ENCODE measurements around the gene MYEOV.

Gene MYEOV

GRCh38 chr11:69319255-69320106, 25.5 kb downstream of the MYEOV start:
- DNase-seq, result no peak

DNA sequence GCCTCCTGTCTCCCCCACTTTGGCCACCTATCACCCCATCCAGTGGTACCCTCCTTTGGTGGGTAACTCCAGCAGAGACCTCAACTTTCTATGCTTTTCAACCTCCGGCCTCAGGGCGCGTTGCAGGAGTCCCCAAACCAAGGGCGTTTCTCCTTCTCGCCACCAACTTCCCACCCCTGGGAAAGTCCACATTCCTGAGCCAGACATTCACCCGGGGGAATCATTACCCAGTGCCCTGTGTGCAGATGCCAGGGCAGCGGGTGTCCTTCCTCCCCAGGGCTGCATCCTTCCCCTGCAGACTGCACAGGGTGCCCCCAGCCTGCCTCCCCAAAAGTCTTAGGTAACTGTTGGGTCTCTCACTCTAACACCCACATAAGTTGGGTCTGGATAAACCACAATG, 26.4 kb downstream of the MYEOV start:
- DNase-seq, result no peak

DNA sequence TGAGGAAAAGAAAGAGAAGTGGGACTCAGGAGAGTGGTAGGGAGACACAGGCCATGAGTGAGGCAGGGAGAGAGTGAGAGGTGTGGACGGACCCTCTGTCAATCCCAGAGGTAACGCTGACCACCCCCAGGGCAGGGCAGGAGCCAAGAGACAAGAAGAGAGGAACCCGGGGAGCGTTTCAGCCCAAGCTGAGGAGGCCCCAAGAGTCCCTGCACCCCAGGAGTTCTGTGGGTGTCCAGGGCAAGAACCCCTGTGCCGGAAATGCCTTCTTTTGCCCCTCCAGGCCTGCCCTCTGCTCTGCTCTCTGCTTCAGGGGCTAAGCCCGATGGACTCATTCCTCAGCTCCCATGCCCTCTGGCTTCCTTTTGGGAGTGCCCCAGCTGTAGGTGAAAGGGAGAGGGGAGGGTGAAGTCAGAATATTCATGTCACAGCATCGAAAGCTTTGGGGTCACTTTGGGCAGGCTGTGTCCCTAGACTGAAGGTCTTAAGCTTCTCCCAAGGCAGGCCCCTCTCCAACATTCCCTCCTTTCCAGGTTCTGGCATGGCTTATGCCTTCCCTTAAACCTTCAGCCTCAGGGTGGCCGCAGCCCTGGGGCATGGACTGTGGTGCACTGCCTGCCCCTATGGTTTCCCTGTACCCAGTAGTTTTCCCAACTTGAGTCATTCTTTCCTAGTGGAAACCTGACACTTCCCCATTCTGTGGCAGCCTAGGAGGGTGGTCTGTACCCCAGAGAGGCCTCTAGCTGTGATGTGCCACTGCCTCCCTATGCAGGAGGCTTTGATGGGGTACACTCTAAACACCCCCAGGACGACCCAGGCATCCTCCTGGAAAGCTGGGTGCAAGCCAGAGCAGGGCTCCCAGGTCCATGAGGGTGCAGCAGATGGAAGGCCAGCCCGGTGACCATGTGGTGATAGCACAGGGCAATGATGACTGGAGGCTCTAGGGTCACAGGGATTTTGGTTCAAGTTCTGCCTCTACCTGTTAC, 27.1 kb downstream of the MYEOV start:
- no peak for DNase-seq

DNA sequence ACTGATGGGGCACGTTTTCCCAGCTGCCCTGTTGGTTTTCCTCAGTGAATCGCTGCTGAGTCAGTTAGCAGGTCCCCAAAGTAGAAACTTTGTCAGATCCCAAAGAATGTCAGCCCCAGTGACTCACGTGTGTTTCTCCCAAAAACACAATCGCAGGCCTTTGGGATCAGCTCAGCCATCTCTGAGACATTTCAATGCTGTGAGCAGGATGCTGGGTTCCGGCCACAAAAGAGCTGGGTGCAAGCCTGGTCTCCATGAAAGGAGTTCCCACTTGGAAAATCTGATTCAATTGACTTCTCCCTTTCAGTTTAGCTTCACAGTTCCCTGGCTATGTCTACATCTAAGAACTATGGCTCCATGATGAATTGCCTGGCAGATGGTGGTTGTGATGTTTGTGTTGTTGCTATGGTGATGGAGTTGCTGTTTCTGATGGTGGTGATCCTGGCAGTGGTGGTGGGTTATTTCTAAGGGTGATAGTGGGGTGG, 28.0 kb downstream of the MYEOV start:
- DNase-seq, result peak; percentile 95

GRCh38 chr11:69325446-69325845, 31.5 kb downstream of the MYEOV start:
- no peak for DNase-seq

- no peak for DNase-seq
Measured at GRCh38 chr11:69326622-69327219, 32.8 kb downstream of the MYEOV start.

- DNase-seq, result no peak
Measured at GRCh38 chr11:69327741-69328191, 33.8 kb downstream of the MYEOV start.

- no peak for DNase-seq
Measured at GRCh38 chr11:69328231-69328630, 34.3 kb downstream of the MYEOV start.

DNA sequence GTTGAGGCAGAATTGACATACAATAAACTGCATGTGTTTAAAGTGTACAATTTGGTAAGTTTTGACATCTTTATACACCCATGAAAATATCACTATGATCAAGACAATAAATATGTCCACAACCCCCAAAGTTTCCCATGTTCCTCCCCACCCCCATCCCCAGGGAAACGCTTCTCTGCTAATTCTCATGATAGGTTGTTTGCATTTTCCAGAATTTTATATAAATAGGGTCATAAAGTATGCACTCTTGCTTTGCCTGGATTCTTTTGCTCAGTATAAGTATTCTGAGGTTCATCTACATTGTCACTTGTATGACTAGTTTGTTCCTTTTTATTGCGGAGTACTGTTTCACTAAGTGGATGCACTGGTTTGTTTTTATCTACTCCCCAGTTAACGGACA, 35.6 kb downstream of the MYEOV start:
- no peak for DNase-seq

- no peak for DNase-seq
Measured at GRCh38 chr11:69330330-69330729, 36.4 kb downstream of the MYEOV start.

DNA sequence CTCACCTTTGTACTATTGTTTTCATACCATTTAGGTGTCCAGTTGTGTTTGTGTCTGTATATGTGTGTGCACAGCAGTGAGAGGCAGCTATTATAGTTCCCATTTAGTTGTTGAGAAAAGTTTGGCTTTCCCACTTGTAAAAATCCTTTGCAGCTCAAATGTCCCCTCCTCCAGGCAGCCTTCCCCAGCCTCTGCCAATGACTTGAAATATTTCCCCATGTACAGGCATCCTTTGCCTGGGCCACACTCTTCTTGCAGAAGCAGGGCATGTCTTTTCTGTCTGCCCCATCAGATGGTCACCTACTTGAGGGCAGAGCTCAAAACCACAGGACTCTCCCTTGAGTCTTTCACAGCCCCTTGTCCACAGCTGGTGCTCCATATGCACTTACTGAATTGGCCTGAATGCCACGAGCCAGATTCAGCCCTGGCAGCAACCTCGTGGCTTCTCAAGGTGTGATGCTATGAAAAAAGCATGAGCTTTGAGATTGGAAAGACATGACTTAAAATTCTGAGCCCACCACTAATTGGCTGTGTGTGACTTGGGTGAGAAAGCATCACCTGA, 39.3 kb downstream of the MYEOV start:
- DNase-seq, result no peak

DNA sequence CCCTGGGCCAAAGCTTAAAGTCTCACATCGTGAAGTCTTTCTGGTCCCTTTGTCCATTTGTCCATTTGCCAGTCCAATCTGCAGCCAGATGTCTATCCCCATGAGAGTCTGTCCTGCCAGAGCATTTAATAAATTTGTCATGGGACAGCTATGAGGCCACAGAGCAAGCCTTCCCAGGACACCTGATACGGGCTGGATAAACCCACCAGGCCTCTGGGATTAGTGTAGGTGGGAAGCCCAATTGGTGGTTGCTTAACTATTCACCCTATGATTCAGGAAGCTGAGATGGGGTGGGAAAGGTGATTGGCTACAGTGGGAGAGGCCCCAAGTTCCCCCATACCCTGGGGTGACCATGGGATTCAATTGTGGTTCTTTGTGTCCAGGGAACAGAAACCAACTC, 39.9 kb downstream of the MYEOV start:
- DNase-seq, result no peak

DNA sequence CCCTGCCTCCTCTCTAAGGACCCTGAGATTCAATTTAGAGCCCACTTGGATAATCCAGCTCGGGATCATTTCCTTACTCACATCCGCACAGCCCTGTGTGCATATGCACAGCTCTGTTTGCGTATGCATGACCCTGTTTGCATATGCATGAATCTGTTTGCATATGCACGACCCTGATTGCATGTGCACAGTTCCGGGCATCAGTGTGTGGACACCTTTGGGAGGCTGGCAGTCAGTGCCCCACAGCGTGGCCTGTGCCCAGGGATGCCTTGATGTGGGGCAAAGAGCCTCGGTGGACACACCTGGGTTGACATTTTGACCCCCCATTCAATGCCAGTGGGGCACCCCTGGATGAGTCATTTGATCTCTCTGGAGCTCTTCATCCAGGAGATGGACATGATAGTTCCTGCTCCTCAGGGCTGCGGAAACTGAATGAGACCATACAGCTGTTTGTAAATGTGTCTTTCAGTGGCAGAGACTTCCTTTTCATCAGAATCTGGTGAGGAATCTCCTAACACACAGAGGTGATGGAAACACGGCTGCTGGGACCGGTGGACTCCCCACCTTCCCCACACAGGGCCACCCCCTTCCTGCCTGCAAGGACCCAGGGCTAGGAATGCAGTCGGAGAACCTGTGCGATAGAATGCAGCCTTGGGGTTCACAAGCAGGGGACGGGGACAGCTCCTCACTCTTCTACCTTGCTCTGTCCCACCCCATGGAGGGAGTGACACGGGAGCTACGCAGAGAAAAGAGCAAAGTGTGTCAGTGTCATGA, 41.2 kb downstream of the MYEOV start:
- no peak for DNase-seq

DNA sequence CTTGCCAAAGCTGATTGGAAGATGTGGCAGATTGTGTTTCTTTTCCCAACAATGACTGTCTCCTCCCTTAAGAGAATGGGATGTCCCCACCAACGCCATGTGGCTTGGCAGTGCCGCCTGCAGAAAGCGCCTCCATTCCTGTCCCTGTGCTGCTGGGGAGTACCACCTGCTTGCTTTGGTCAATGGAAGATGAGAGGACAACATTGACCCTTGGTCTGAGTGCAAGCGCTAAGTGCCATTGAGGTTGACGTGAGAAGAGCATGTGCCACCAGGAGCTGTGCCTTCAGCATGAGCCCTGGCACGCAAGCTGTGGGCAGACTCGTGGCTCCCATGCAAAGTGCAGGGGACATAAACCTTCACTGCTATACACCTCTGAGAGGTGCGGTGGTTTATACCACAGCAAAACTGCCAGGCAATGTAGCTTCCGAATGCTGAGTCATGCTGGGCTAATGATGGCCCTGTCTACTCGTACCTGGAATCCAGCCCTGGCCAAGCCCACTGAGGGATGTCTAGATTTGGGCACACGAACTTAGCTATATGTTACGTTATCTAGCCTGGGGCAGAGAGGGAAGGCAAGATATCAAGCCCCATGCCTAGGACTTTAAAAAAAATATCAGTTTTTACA, 41.9 kb downstream of the MYEOV start:
- no peak for DNase-seq

DNA sequence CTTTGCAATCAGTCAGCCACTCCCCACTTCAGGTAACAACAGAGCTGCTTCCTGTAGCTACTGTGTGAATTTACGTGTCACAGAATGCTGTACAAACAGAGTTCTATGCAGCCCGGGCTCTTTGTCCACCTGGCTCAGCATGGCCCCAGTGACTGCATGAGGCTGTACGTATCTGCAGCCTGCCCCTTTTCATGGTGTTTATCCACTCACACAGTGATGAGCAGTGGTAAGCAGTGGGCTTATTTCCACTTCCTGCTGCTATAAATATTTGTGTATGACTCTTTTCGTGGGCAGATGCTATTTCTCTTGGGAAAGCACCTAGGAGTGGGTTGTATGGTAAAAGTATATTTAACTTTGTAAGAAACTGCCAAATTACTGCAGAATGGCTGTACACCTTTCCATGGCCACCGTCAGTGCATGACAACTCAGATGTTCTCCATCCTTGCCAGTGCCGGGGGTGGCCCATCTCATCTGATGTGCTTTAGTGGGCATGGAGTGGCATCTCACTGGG, 43.3 kb downstream of the MYEOV start:
- DNase-seq, result peak; percentile 33

DNA sequence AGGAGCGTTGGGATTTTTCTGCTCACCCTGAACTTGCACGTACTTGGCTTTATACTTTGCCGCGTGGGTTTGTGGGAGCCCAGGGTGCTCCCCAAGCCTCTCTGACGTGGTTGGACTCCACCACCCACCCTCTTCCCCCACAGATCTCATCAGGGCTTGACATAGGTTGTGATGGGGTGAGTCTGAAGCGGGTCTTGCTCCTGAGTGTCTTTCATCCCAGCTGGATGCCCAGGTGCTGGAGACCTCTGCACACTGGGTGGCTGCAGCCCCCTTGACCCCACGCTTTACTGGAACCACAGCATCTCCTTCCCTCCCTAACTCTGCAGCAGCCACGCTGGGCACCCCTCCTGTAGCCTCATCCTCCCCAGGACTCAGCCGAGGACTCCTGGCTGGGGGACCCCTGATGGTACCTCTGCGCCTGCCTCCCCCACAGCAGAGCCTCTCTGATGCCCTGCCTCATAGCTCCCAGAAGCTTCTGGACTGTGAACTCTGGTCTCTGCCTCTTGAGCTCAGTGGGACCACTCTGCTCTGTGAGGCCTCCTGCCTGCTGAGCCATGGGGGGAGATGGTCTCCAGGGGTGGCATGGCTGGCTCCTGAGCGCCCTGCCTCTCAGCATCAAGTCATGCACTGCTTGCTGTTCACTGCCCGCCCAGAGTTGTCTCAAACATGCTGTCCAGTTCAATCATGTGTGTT, 45.2 kb downstream of the MYEOV start:
- DNase-seq, result no peak

DNA sequence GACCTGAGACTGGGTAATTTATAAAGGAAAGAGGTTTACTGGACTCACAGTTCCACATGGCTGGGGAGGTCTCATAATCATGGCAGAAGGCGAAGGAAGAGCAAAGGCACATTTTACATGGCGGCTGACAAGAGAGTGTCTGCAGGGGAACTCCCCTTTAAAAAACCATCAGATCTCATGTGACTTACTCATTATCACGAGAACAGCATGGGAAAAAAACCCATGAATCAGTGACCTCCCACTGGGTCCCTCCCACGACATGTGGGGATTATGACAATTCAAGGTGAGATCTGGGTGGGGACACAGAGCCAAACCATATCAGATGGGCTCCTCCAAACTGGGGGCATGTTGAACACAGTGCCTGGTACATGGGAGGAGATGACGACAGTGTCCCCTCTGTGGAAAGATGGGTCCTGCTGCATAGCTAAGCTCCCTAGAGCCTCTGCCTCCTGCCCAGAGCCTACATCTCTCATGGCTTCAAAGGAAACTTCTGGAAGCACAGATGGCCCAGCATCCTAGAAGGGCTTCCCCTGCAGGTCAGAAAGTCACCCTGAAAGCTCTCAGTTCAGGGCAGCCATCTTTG, 46.1 kb downstream of the MYEOV start:
- DNase-seq, result no peak

DNA sequence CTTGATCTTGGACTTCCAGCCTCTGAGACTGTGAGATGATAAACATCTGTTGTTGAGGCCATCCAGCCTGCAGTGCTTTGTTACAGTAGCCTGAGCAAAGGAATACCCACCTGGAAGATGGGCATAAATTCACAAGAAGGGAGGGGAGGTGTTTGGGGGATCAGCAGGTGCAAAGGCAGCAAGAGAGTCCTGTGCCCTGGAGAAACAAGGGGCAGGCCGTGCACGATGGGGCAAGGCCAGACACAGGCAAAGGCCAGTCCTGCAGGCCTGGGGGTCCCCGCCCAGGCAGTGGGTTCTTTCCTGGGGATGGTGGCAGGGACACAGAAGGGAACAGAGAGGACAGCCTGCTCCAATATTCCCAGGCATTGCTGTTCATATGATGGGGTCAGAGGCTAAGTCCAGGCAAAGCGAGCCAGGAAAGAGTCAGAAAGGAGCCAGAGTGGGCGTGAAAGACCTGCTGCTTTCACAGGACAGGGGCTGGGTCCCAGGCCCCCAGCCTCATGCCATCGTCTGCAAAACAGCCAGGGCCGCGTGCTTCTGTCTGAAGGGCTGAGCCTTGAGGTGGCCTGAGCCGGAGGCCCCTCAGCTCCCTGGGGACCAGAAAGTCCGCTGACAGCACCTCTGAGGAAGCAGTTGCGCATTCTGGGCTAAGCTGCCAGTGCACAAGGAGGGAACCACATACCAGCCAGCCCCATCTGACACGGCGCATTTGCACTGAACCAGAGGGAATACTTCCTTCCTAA, 48.8 kb downstream of the MYEOV start:
- no peak for DNase-seq

All from fibroblast of skin of abdomen (primary cell).